ENCODE data around the gene SASH3.

The SASH3 gene

GRCh38 chrX:129787336-129788055 lies 7.7 kb downstream of the SASH3 start:
- DNase-seq (ENCODE audit: low spot score) = no peak

GRCh38 chrX:129788527-129788926 lies 8.8 kb downstream of the SASH3 start:
- DNase-seq (ENCODE audit: low spot score) = no peak
- TF ChIP-seq CTCF (IDR thresholded peaks at IDR 0.05; ENCODE audit: extremely low read depth, missing control alignments) = no peak

More at GRCh38 chrX:129787336-129788055, 7.7 kb downstream of the SASH3 start:
- TF ChIP-seq CTCF (IDR thresholded peaks at IDR 0.05; ENCODE audit: extremely low read depth, missing control alignments) = no peak

GRCh38 chrX:129790146-129790545 lies 10.4 kb downstream of the SASH3 start:
- no peak for DNase-seq (ENCODE audit: low spot score)

GRCh38 chrX:129790808-129791207 lies 11.1 kb downstream of the SASH3 start:
- TF ChIP-seq CTCF (IDR thresholded peaks at IDR 0.05; ENCODE audit: extremely low read depth, missing control alignments) = no peak
- no peak for DNase-seq (ENCODE audit: low spot score)

More at GRCh38 chrX:129790146-129790545, 10.4 kb downstream of the SASH3 start:
- no peak for TF ChIP-seq CTCF (IDR thresholded peaks at IDR 0.05; ENCODE audit: extremely low read depth, missing control alignments)

- no peak for DNase-seq (ENCODE audit: low spot score)
- TF ChIP-seq CTCF (IDR thresholded peaks at IDR 0.05; ENCODE audit: extremely low read depth, missing control alignments) = no peak
Observed at GRCh38 chrX:129791336-129791735, 11.6 kb downstream of the SASH3 start.

- TF ChIP-seq CTCF (IDR thresholded peaks at IDR 0.05; ENCODE audit: extremely low read depth, missing control alignments) = no peak
- no peak for DNase-seq (ENCODE audit: low spot score)
Observed at GRCh38 chrX:129791961-129792570, 12.3 kb downstream of the SASH3 start.

- no peak for TF ChIP-seq CTCF (IDR thresholded peaks at IDR 0.05; ENCODE audit: extremely low read depth, missing control alignments)
- no peak for DNase-seq (ENCODE audit: low spot score)
Observed at GRCh38 chrX:129792586-129793291, 13.0 kb downstream of the SASH3 start.
